GM10847 (cell line): ENCODE data around the gene SEC16A.

Experiments
- POLR2A ChIP-seq: IDR thresholded peaks from 2 replicates; pipeline ENCODE4 v1.6.1; 2011; ENCODE audit not compliant: insufficient read length; ENCODE audit errors: extremely low read depth

SEC16A gene

GRCh38 chr9:136439481-136440408 is 43.1 kb downstream of the SEC16A start, which contains the start of gene INPP5E:
Gene INPP5E, minus strand, starts transcription at chr9:136439845. Its CDS starts 426 bp downstream, at chr9:136439419.
- TF ChIP-seq POLR2A, result peak; percentile 29

- TF ChIP-seq POLR2A, result no peak
These were observed 44.0 kb downstream of the SEC16A start for GRCh38 chr9:136438548-136439480.

- TF ChIP-seq POLR2A, result no peak
These were observed 44.8 kb downstream of the SEC16A start for GRCh38 chr9:136437839-136438547.

GRCh38 chr9:136437430-136437829 is 45.4 kb downstream of the SEC16A start:
- TF ChIP-seq POLR2A, result no peak

- no peak for TF ChIP-seq POLR2A
These were observed 46.7 kb downstream of the SEC16A start for GRCh38 chr9:136436055-136436634.

GRCh38 chr9:136434580-136435169 is 48.2 kb downstream of the SEC16A start:
- no peak for TF ChIP-seq POLR2A

GRCh38 chr9:136433849-136434579 is 48.8 kb downstream of the SEC16A start:
- TF ChIP-seq POLR2A, result no peak

GRCh38 chr9:136433043-136433715 is 49.7 kb downstream of the SEC16A start:
- TF ChIP-seq POLR2A, result no peak

- no peak for TF ChIP-seq POLR2A
These were observed 50.2 kb downstream of the SEC16A start for GRCh38 chr9:136432591-136432990.

- no peak for TF ChIP-seq POLR2A
These were observed 51.0 kb downstream of the SEC16A start for GRCh38 chr9:136431782-136432350.

- no peak for TF ChIP-seq POLR2A
These were observed 52.1 kb downstream of the SEC16A start for GRCh38 chr9:136430588-136431234.
